ENCODE results near the gene PUM2.
"Not testable (repeated sequence)": the region's sequence is repeated elsewhere in the genome, so short reads cannot be mapped to it uniquely, and the experiment has no call there.

PUM2 gene

GRCh38 chr2:20350753-20351554 lies at the start of gene PUM2:
TSS of gene PUM2 (minus strand) at chr2:20350844. CDS start at chr2:20327360, 23,484 bp downstream.
- peak; percentile 95 for DNase-seq

GRCh38 chr2:20400306-20400705 lies 49.7 kb upstream of the PUM2 start:
- no peak for DNase-seq

- no peak for DNase-seq
These were observed 48.4 kb upstream of the PUM2 start for GRCh38 chr2:20398956-20399567.

- no peak for DNase-seq
These were observed 47.3 kb upstream of the PUM2 start for GRCh38 chr2:20397811-20398447.

GRCh38 chr2:20396356-20397000 lies 45.8 kb upstream of the PUM2 start:
- DNase-seq: no peak

- DNase-seq: no peak
These were observed 43.3 kb upstream of the PUM2 start for GRCh38 chr2:20393986-20394385.

GRCh38 chr2:20391951-20392699 lies 41.5 kb upstream of the PUM2 start:
- no peak for DNase-seq

GRCh38 chr2:20390524-20391123 lies 40.0 kb upstream of the PUM2 start:
- no peak for DNase-seq

- DNase-seq: no peak
These were observed 34.3 kb upstream of the PUM2 start for GRCh38 chr2:20384953-20385352.

- peak; percentile 19 for DNase-seq
These were observed 32.5 kb upstream of the PUM2 start for GRCh38 chr2:20382965-20383810.

GRCh38 chr2:20381457-20381856 lies 30.8 kb upstream of the PUM2 start:
- no peak for DNase-seq

- DNase-seq: peak; percentile 66
These were observed 28.4 kb upstream of the PUM2 start for GRCh38 chr2:20378891-20379519.

- DNase-seq: no peak
These were observed 27.7 kb upstream of the PUM2 start for GRCh38 chr2:20378341-20378740.

- no peak for DNase-seq
These were observed 27.1 kb upstream of the PUM2 start for GRCh38 chr2:20377741-20378140.

- DNase-seq: not testable (repeated sequence)
These were observed 24.3 kb upstream of the PUM2 start for GRCh38 chr2:20374982-20375381.

GRCh38 chr2:20372896-20373640 lies 22.4 kb upstream of the PUM2 start:
- no peak for DNase-seq

GRCh38 chr2:20371323-20372025 lies 20.8 kb upstream of the PUM2 start:
- DNase-seq: no peak

- DNase-seq: no peak
These were observed 19.5 kb upstream of the PUM2 start for GRCh38 chr2:20370191-20370590.

GRCh38 chr2:20369366-20369765 lies 18.7 kb upstream of the PUM2 start:
- DNase-seq: no peak
